SK-N-SH (cell line): ENCODE measurements around the gene ROPN1B. TPM values are rescaled to one million over a fixed set of nuclear protein-coding genes. Genes with fewer than 3 reads are reported as not detected.

ENCODE experiments used
- CTCF ChIA-PET: fragments of 300-600, 350-600 bp; formaldehyde crosslinking; extraction: SDS; loops from one replicate; lab custom pipeline; 2021; lab: Yijun Ruan, JAX
- POLR2A ChIA-PET: fragments of 350-600 bp; sonication (Branson Sonifier 250); formaldehyde crosslinking; extraction: SDS; loops from one replicate; lab custom pipeline; 2020; ENCODE audit warnings: antibody characterized with exemption, inconsistent platforms; lab: Yijun Ruan, JAX
- DNase-seq: peaks from one replicate; pipeline ENCODE4 v3.0.0; 2012
- H2AFZ ChIP-seq: fragments of 200-600 bp; sonication (generic); 2 replicates; pipeline ENCODE4 v1.8.1; 2016; ENCODE audit warnings: antibody characterized with exemption, mild to moderate bottlenecking, low read depth
- H3F3A ChIP-seq: fragments of 200-600 bp; sonication (generic); replicated peaks from 2 replicates; pipeline ENCODE3; 2016; ENCODE audit warnings: antibody characterized with exemption, mild to moderate bottlenecking; ENCODE audit not compliant: insufficient read depth
- H3K27ac ChIP-seq, 2 experiments: fragments of 200-500 bp in 1 of 2; fragments of 200-600 bp in 1 of 2; sonication (Bioruptor generic) in 1 of 2; sonication (generic), shearing (Covaris generic) in 1 of 2; 2 replicates each; pipeline versions ENCODE4 v1.5.1 to v1.6.1; 2014 to 2016; ENCODE audit warnings: low read depth in 2 of 2, inconsistent platforms in 1 of 2, low read length in 1 of 2, mild to moderate bottlenecking in 1 of 2, mixed read lengths in 1 of 2
- H3K27me3 ChIP-seq: fragments of 200-600 bp; sonication (generic), shearing (Covaris generic); 2 replicates; pipeline ENCODE4 v1.6.1; 2016; ENCODE audit warnings: mixed run types; ENCODE audit not compliant: insufficient read depth
- H3K36me3 ChIP-seq, 2 experiments: fragments of 200-500 bp in 1 of 2; fragments of 200-600 bp in 1 of 2; sonication (Bioruptor generic) in 1 of 2; sonication (generic) in 1 of 2; replicated peaks in 1 of 2; 2 replicates each; pipeline versions ENCODE3 to v1.5.1; 2014 to 2016; ENCODE audit warnings: low read length in 1 of 2, mild to moderate bottlenecking in 1 of 2; ENCODE audit not compliant: insufficient read depth in 2 of 2, control insufficient read depth in 1 of 2
- H3K4me1 ChIP-seq, 2 experiments: fragments of 200-500 bp in 1 of 2; fragments of 200-600 bp in 1 of 2; sonication (Bioruptor generic) in 1 of 2; sonication (generic), shearing (Covaris generic) in 1 of 2; 2 replicates each; pipeline versions ENCODE4 v1.5.1 to v1.6.1; 2014 to 2016; ENCODE audit warnings: low read depth in 1 of 2, low read length in 1 of 2, mixed run types in 1 of 2; ENCODE audit not compliant: insufficient read depth in 2 of 2, control insufficient read depth in 1 of 2
- H3K4me2 ChIP-seq: fragments of 200-600 bp; sonication (generic), shearing (Covaris generic); 2 replicates; pipeline ENCODE4 v1.6.1; 2017; ENCODE audit warnings: mixed run types
- H3K4me3 ChIP-seq, 2 experiments: fragments of 200-500 bp in 1 of 2; fragments of 200-600 bp in 1 of 2; sonication (Bioruptor generic) in 1 of 2; sonication (generic), shearing (Covaris generic) in 1 of 2; 2 replicates each; pipeline versions ENCODE4 v1.5.1 to v1.8.1; 2014 to 2016; ENCODE audit warnings: low read depth in 2 of 2, inconsistent platforms in 1 of 2, low read length in 1 of 2, mild to moderate bottlenecking in 1 of 2, mixed read lengths in 1 of 2, moderate library complexity in 1 of 2
- H3K79me2 ChIP-seq: fragments of 200-600 bp; sonication (generic); 2 replicates; pipeline ENCODE4 v1.8.1; 2017; ENCODE audit warnings: mild to moderate bottlenecking; ENCODE audit not compliant: insufficient read depth
- H3K9ac ChIP-seq: fragments of 200-600 bp; sonication (generic); 2 replicates; pipeline ENCODE4 v1.6.1; 2017; ENCODE audit warnings: mixed run types
- H3K9me2 ChIP-seq: fragments of 200-600 bp; sonication (generic); 2 replicates; pipeline ENCODE4 v1.6.1; 2017; ENCODE audit warnings: mixed run types
- H3K9me3 ChIP-seq: fragments of 200-600 bp; sonication (generic); 2 replicates; pipeline ENCODE4 v1.6.1; 2017; ENCODE audit warnings: mixed run types, mild to moderate bottlenecking, moderate library complexity
- H4K20me1 ChIP-seq: fragments of 200-600 bp; sonication (generic); 2 replicates; pipeline ENCODE4 v1.6.1; 2017; ENCODE audit warnings: mild to moderate bottlenecking, mixed run types; ENCODE audit not compliant: insufficient read depth
- ELF1 ChIP-seq: IDR thresholded peaks from 2 replicates; pipeline ENCODE4 v1.4.0; 2012
- EP300 ChIP-seq, 2 experiments: IDR thresholded peaks; 2 replicates each; pipeline versions ENCODE4 v1.4.0 to v1.6.1; 2012; ENCODE audit warnings: borderline replicate concordance in 1 of 2, low read depth in 1 of 2, low read length in 1 of 2
- EZH2phosphoT487 ChIP-seq: fragments of 200-600 bp; sonication (generic); IDR thresholded peaks from 2 replicates; pipeline ENCODE4 v1.6.1; 2017; ENCODE audit warnings: low read depth, mixed run types, mild to moderate bottlenecking, antibody characterized with exemption, moderate library complexity, borderline replicate concordance
- FOXJ3 ChIP-seq: sonication (generic); formaldehyde crosslinking; IDR thresholded peaks from 2 replicates; pipeline ENCODE4 v1.5.1; 2020; ENCODE audit warnings: mild to moderate bottlenecking, missing genetic modification reagents
- GABPA ChIP-seq: IDR thresholded peaks from 2 replicates; pipeline ENCODE4 v1.4.0; 2012; ENCODE audit warnings: low read depth, mild to moderate bottlenecking
- JUND ChIP-seq: IDR thresholded peaks from 2 replicates; pipeline ENCODE4 v1.4.0; 2012
- MXI1 ChIP-seq: IDR thresholded peaks from 2 replicates; pipeline ENCODE4 v1.6.1; 2012; ENCODE audit warnings: mild to moderate bottlenecking, low read depth, low read length, improper control_type of control experiment
- NFIC ChIP-seq: IDR thresholded peaks from 2 replicates; pipeline ENCODE4 v1.4.0; 2012; ENCODE audit warnings: borderline replicate concordance
- RAD21 ChIP-seq: IDR thresholded peaks from 2 replicates; pipeline ENCODE4 v1.6.1; 2012; ENCODE audit warnings: mild to moderate bottlenecking, low read length
- REST ChIP-seq: IDR thresholded peaks from 2 replicates; pipeline ENCODE4 v1.6.1; 2012; ENCODE audit warnings: mild to moderate bottlenecking, low read depth, low read length, moderate library complexity
- RFX5 ChIP-seq: IDR thresholded peaks from 2 replicates; pipeline ENCODE4 v1.6.1; 2012; ENCODE audit warnings: mild to moderate bottlenecking, improper control_type of control experiment, low read length
- RXRA ChIP-seq: IDR thresholded peaks from 2 replicates; pipeline ENCODE4 v1.4.0; 2012; ENCODE audit warnings: low read depth, mild to moderate bottlenecking, borderline replicate concordance
- TCF12 ChIP-seq: IDR thresholded peaks from 2 replicates; pipeline ENCODE4 v1.4.0; 2012
- TEAD4 ChIP-seq: IDR thresholded peaks from 2 replicates; pipeline ENCODE4 v1.4.0; 2012; ENCODE audit warnings: mild to moderate bottlenecking, borderline replicate concordance; ENCODE audit not compliant: insufficient read depth
- USF1 ChIP-seq: IDR thresholded peaks from 2 replicates; pipeline ENCODE4 v1.4.0; 2012; ENCODE audit warnings: low read depth, borderline replicate concordance
- YY1 ChIP-seq: IDR thresholded peaks from 2 replicates; pipeline ENCODE4 v1.4.0; 2012; ENCODE audit warnings: low read depth, mild to moderate bottlenecking
- WGBS: methylation state at CpG from one replicate; pipeline ENCODE4 v1.1.6; 2017; ENCODE audit warnings: low lambda C conversion rate; 5-methylcytosine and 5-hydroxymethylcytosine counted together
- polyA plus RNA-seq, 3 experiments: library from polyadenylated mRNA; depleted of rRNA; stranded (reverse); fragments of >200 nt; gene quantifications; 2 replicates each; pipeline ENCODE4 v1.2.3, GENCODE V29; 2012

The ROPN1B gene
- polyA plus RNA-seq, 1 of the 3 experiments (the other 2 are of a cell fraction): not detected

- WGBS: 100% methylated on average over 2 of the region's 4 CpGs
- CTCF ChIA-PET: no interaction called here
- TF ChIP-seq EZH2phosphoT487 (no peak), REST (no peak), FOXJ3 (CRISPR knock-in tag) (no peak), RFX5 (no peak), USF1 (no peak), RXRA (no peak), NFIC (no peak), TEAD4 (no peak), RAD21 (no peak), ELF1 (no peak), MXI1 (no peak), JUND (no peak), TCF12 (no peak), EP300 (IDR thresholded peaks at IDR 0.05; ENCODE audit: borderline replicate concordance in 1 of 2, low read depth in 1 of 2, low read length in 1 of 2) (no peak)
Measured at GRCh38 chr3:126028096-126028495, 59.1 kb downstream of the ROPN1B start.

GRCh38 chr3:126029241-126029640, 60.3 kb downstream of the ROPN1B start:
- no peak for DNase-seq

More at GRCh38 chr3:126028096-126028495, 59.1 kb downstream of the ROPN1B start:
- Histone ChIP-seq H4K20me1 (no peaks in the 10 kb centered on the region), H3K9me3 (no peaks in the 10 kb centered on the region), H3K4me2 (no peak overlapping the region), H3K9me2 (no peaks in the 10 kb centered on the region), H3K27me3 (no peaks in the 10 kb centered on the region), H3F3A (peaks cover 2% of the 10 kb centered on the region), H3K4me1 (no peaks in the 10 kb centered on the region), H2AFZ (no peak overlapping the region), H3K36me3 (no peaks in the 10 kb centered on the region), H3K79me2 (no peaks in the 10 kb centered on the region), H3K9ac (no peak overlapping the region), H3K27ac (no peak overlapping the region), H3K4me3 (no peak overlapping the region)
- POLR2A ChIA-PET: no interaction called here
- no peak for DNase-seq

More at GRCh38 chr3:126029241-126029640, 60.3 kb downstream of the ROPN1B start:
- ChIA-PET POLR2A (no interaction called here), CTCF (no interaction called here)
- Histone ChIP-seq H3K4me2 (no peak overlapping the region), H3K27ac (no peak overlapping the region), H3K9ac (no peak overlapping the region), H3K4me1 (no peaks in the 10 kb centered on the region; a peak in 1 of 4 replicates), H3K9me2 (no peaks in the 10 kb centered on the region), H2AFZ (no peak overlapping the region), H4K20me1 (no peaks in the 10 kb centered on the region), H3K27me3 (no peaks in the 10 kb centered on the region), H3K36me3 (no peaks in the 10 kb centered on the region), H3K4me3 (no peak overlapping the region), H3F3A (peaks cover 3% of the 10 kb centered on the region), H3K79me2 (no peaks in the 10 kb centered on the region), H3K9me3 (no peaks in the 10 kb centered on the region)
- TF ChIP-seq EP300 (IDR thresholded peaks at IDR 0.05; ENCODE audit: borderline replicate concordance in 1 of 2, low read depth in 1 of 2, low read length in 1 of 2): no peak
- TF ChIP-seq GABPA: no peak
- TF ChIP-seq YY1: no peak
- TF ChIP-seq USF1: no peak
- no peak for TF ChIP-seq RFX5
